Small intestine (tissue), 16 donors: ENCODE measurements around the gene RANBP2. TPM values are rescaled to one million over a fixed set of nuclear protein-coding genes. Genes with fewer than 3 reads are reported as not detected.
"Not testable (repeated sequence)": the region's sequence is repeated elsewhere in the genome, so short reads cannot be mapped to it uniquely, and the experiment has no call there.

Experiments
- DNase-seq, 2 donors: peaks; one replicate each; pipeline versions ENCODE4 v3.0.0 to v3.0.0-alpha.2; 2013
- FAIRE-seq: peaks from 2 replicates; lab custom pipeline; 2012; peaks lifted over from hg19 to GRCh38; lab: Jason Lieb, UNC
- H3K27ac ChIP-seq, 3 donors: one replicate each; pipeline ENCODE4 v1.5.1; 2013; ENCODE audit warnings: low read length in 2 of 3, mild to moderate bottlenecking in 2 of 3, control low read depth in 1 of 3, inconsistent platforms in 1 of 3, low read depth in 1 of 3, moderate library complexity in 1 of 3
- H3K27me3 ChIP-seq, 3 donors: one replicate each; pipeline ENCODE4 v1.6.1; 2013; ENCODE audit warnings: low read length in 3 of 3, inconsistent platforms in 1 of 3; ENCODE audit not compliant: control insufficient read depth in 3 of 3, insufficient read depth in 3 of 3
- H3K36me3 ChIP-seq, 3 donors: one replicate each; pipeline ENCODE4 v1.6.1; 2013; ENCODE audit warnings: low read length in 3 of 3, inconsistent platforms in 1 of 3, low read depth in 1 of 3, mild to moderate bottlenecking in 1 of 3, moderate library complexity in 1 of 3; ENCODE audit not compliant: control insufficient read depth in 3 of 3, insufficient read depth in 2 of 3
- H3K4me1 ChIP-seq, 3 donors: one replicate each; pipeline ENCODE4 v1.6.1; 2013; ENCODE audit warnings: low read length in 2 of 3, inconsistent platforms in 1 of 3, low read depth in 1 of 3, mild to moderate bottlenecking in 1 of 3, moderate library complexity in 1 of 3; ENCODE audit not compliant: control insufficient read depth in 3 of 3, insufficient read depth in 2 of 3
- H3K4me3 ChIP-seq, 3 donors: one replicate each; pipeline ENCODE4 v1.5.1; 2013; ENCODE audit warnings: low read length in 3 of 3, control low read depth in 1 of 3, inconsistent platforms in 1 of 3, low read depth in 1 of 3, mild to moderate bottlenecking in 1 of 3, moderate library complexity in 1 of 3
- H3K9me3 ChIP-seq, 2 donors: one replicate each; pipeline ENCODE4 v1.6.1; 2013; ENCODE audit warnings: low read depth in 1 of 2, low read length in 1 of 2; ENCODE audit not compliant: control insufficient read depth in 2 of 2, insufficient read depth in 1 of 2
- WGBS, 3 donors: extraction: QIAGEN DNeasy Blood & Tissue Kit; methylation state at CpG; one replicate each; pipeline ENCODE4 v1.1.7; 2013; 5-methylcytosine and 5-hydroxymethylcytosine counted together
- long read RNA-seq, 10 donors: transcript quantifications; one replicate each; lab custom pipeline, GENCODE V29; 2026
- polyA plus RNA-seq, 4 donors: library from polyadenylated mRNA; stranded (reverse) in 3 of 4; unstranded in 1 of 4; fragments of 200-250 nt in 3 of 4; fragments of 120-200 nt in 1 of 4; gene quantifications; one replicate each; pipeline versions ENCODE4 v1.2.1 to v1.2.3, GENCODE V29; 2013
- donor health status: healthy with polysubstance abuse.
- donor health status: control.
- donor health status: control.
- donor health status: Bipolar disorder and iron deficiency.
- donor health status: healthy.

Gene RANBP2
- 10 to 100 TPM in 3 of 4 donors, 1 to 10 TPM in 1; 7.3 to 46.1 (median 13.5) TPM for polyA plus RNA-seq
- long read RNA-seq, donor 1 = 0 reads
- long read RNA-seq, donor 2, partial matches to known transcripts = 5 of 5 reads
- long read RNA-seq, donor 2, other reads (novel, unspliced or antisense) = 0 of 5 reads
- long read RNA-seq, donor 3, partial matches to known transcripts = 7 of 7 reads
- long read RNA-seq, donor 3, other reads (novel, unspliced or antisense) = 0 of 7 reads
- long read RNA-seq, donor 4 = 0 reads
- long read RNA-seq, donor 5, partial matches to known transcripts = 6 of 7 reads
- long read RNA-seq, donor 5, other reads (novel, unspliced or antisense) = 0 of 7 reads
- long read RNA-seq, donor 6, partial matches to known transcripts = 7 of 7 reads
- long read RNA-seq, donor 6, other reads (novel, unspliced or antisense) = 0 of 7 reads
- long read RNA-seq, donor 7 = 0 reads
- long read RNA-seq, donor 8 = 0 reads
- long read RNA-seq, donor 9 = 0 reads
- long read RNA-seq, donor 10, partial matches to known transcripts = 30 of 30 reads
- long read RNA-seq, donor 10, other reads (novel, unspliced or antisense) = 0 of 30 reads

DNA sequence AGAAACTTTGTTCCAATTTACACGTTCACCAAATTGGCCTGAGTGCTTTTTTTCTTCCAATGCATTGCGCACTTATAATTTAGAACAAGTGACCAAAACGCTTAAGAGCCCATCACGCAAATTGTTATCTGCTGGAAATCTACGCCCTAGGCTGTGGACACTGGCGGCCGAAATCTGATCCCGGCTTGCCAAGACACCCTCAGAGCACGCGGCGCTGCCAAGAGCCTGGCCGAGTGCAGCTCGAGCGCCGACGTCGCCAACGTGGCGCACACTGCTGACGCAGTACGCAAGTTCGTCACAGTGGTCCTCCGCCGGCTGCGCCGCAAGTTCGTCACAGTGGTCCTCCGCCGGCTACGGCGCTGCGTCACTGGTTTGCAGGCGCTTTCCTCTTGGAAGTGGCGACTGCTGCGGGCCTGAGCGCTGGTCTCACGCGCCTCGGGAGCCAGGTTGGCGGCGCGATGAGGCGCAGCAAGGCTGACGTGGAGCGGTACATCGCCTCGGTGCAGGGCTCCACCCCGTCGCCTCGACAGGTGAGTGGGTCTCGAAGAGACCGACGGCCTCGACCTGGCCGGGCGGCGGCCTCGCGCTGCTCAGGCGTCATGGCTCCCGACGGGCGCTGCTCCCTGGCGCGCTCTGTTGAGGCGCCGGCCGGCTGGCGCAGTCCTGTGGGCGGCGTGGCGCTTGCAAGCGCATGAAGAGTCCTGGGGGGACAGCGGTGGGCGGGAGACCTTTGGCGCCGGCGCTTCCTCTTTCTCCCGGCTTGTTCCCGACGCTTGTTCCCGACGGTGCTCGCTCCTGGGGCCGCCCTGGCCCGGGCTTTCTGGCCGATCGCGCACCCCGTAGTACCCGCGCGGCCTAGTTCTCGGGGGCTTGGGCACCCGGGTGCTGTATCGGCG is at the start of gene RANBP2:
TSS of gene RANBP2 (plus strand) at position 334 of the 896 bp plus-strand sequence. CDS start at position 459, 125 bp downstream.
- Histone ChIP-seq H3K36me3 (no peaks in the 10 kb centered on the region), H3K4me1 (no peaks in the 10 kb centered on the region), H3K9me3 (no peaks in the 10 kb centered on the region), H3K27me3 (no peaks in the 10 kb centered on the region), H3K4me3 (peak within 1 kb of the TSS; percentile 73 to 82 (median 76)), H3K27ac (peak within 1 kb of the TSS; percentile 97 to 100 (median 99))
- peak; percentile 94 to 99 for DNase-seq
- FAIRE-seq = no peak
- 0 to 1% (median 0%) methylated on average over 60 to 97 of the region's 97 CpGs for WGBS, 3 donors

DNA sequence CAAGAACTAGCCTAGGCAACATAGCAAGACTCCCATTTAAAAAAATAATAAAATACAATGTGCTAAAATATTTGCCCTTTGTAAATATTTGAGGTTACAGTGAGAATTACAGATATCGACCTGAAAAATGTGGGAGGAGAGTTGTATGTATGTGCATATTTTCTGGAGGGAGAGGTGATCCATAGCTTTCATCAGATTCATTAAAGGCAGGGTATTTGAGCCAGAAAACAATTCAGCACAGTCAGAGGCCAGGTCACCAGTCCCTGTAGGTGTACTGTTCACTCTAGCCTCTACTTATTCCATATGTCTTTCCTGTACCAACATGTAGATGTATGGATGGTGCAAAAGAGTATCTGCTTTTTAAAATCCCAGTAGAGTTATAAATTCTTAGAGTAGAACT is 49.0 kb upstream of the RANBP2 start:
- H3K4me3 ChIP-seq, DNase-seq, H3K4me1 ChIP-seq, FAIRE-seq, H3K27ac ChIP-seq, H3K27me3 ChIP-seq, H3K36me3 ChIP-seq, H3K9me3 ChIP-seq: not testable (repeated sequence)
- 61 to 80% (median 71%) methylated on average over 1 of the region's 1 CpG for WGBS, 3 donors

- not testable (repeated sequence) for DNase-seq, H3K4me3 ChIP-seq, H3K27ac ChIP-seq, H3K9me3 ChIP-seq, H3K4me1 ChIP-seq, FAIRE-seq, H3K27me3 ChIP-seq
- 55 to 67% methylated on average over 1 of the region's 6 CpGs; no CpG with 5 or more reads in 1 of the 3 donors for WGBS, 3 donors
- peaks cover 0 to 12% (median 0%) of the 10 kb centered on the region in 3 donors for H3K36me3 ChIP-seq
These were observed 47.0 kb upstream of the RANBP2 start for GRCh38 chr2:108672200-108672805.

- not testable (repeated sequence) for H3K27me3 ChIP-seq, DNase-seq, H3K4me1 ChIP-seq, H3K4me3 ChIP-seq, FAIRE-seq, H3K9me3 ChIP-seq
- WGBS, 3 donors = 13% methylated on average over 1 of the region's 1 CpG; no CpG with 5 or more reads in 2 of the 3 donors
- Histone ChIP-seq H3K36me3 (peaks cover 0 to 22% (median 0%) of the 10 kb centered on the region in 3 donors), H3K27ac (peak overlapping the region in 1 of 3 donors; percentile 53)
These were observed 42.8 kb upstream of the RANBP2 start for GRCh38 chr2:108676522-108676921.

DNA sequence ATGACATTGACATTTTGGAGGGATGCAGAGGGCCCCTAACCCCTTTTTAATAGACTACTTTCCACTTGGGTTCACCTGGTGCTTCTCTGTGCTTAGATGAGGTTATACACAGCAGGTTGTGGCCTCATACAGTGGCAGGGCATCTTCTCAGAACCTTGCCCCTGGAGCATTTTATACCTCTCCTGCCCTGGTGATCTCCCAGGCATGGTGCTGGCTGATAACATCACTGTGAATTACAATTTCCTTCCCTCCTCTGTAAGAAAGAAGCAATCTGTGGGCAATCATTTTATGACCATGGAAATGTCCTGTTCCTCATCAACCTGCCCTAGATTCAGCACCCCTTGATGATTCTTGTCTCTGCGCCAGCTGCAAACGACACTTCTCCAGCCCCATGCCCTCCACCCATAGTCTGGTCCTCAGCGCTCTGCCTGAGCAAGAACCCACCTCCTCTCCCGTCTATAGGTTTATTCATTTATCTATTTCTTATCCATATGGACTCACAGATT is 42.0 kb upstream of the RANBP2 start:
- Histone ChIP-seq H3K27ac (peak overlapping the region in 1 of 3 donors; percentile 53), H3K36me3 (peaks cover 0 to 25% (median 0%) of the 10 kb centered on the region in 3 donors)
- not testable (repeated sequence) for H3K4me3 ChIP-seq, H3K9me3 ChIP-seq, H3K27me3 ChIP-seq, FAIRE-seq, H3K4me1 ChIP-seq
- WGBS, 3 donors = 46 to 65% (median 53%) methylated on average over 4 of the region's 4 CpGs
- DNase-seq = peak in 1 of 2 donors; percentile 20

GRCh38 chr2:108678198-108678651 is 41.1 kb upstream of the RANBP2 start:
- not testable (repeated sequence) for H3K27me3 ChIP-seq, FAIRE-seq, H3K4me1 ChIP-seq, H3K4me3 ChIP-seq, H3K9me3 ChIP-seq
- peak; percentile 51 to 69 for DNase-seq
- Histone ChIP-seq H3K27ac (peak overlapping the region in 2 of 3 donors; percentile 27 to 44), H3K36me3 (peaks cover 0 to 25% (median 0%) of the 10 kb centered on the region in 3 donors)
- 5 to 23% (median 18%) methylated on average over 4 of the region's 4 CpGs for WGBS, 3 donors

GRCh38 chr2:108680805-108681204 is 38.5 kb upstream of the RANBP2 start:
- H3K27ac ChIP-seq, H3K4me3 ChIP-seq, DNase-seq, H3K27me3 ChIP-seq, H3K9me3 ChIP-seq, H3K4me1 ChIP-seq: not testable (repeated sequence)
- peak; percentile 33 for FAIRE-seq
- peaks cover 0 to 18% (median 0%) of the 10 kb centered on the region in 3 donors for H3K36me3 ChIP-seq
- no CpG with 5 or more reads among the region's 2 CpGs for WGBS, 3 donors
